GM21529 (cell line): ENCODE data around the gene CYB561D1.

Experiments used
- ATAC-seq: cut with Tn5 transposase; IDR thresholded peaks from one replicate; pipeline ENCODE4 v1.9.1; 2021; ENCODE audit not compliant: unreplicated experiment

CYB561D1 gene

GRCh38 chr1:109499661-109500536 lies 6.0 kb downstream of the CYB561D1 start:
- ATAC-seq = no peak

DNA sequence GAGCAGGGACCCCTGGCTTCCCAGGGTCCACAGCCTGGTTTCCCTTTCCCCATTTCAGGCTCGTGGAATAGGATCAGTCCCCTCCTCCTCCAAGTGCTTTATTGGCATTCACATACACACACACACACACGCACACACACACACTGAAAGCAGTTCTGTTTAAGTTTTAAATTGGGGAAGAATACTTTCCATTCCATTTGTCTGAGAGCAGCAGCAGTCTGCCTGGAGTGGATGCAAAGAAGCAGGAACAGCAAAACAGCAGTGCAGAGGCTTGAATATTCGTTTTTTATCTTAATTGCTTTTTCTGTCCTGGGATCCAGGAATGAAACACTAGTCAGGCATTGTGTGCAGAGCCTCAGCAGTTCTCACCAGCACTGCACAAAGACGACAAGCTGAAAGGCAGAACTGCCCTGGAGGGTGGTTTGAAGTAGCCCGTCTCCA lies 7.1 kb downstream of the CYB561D1 start:
- no peak for ATAC-seq

DNA sequence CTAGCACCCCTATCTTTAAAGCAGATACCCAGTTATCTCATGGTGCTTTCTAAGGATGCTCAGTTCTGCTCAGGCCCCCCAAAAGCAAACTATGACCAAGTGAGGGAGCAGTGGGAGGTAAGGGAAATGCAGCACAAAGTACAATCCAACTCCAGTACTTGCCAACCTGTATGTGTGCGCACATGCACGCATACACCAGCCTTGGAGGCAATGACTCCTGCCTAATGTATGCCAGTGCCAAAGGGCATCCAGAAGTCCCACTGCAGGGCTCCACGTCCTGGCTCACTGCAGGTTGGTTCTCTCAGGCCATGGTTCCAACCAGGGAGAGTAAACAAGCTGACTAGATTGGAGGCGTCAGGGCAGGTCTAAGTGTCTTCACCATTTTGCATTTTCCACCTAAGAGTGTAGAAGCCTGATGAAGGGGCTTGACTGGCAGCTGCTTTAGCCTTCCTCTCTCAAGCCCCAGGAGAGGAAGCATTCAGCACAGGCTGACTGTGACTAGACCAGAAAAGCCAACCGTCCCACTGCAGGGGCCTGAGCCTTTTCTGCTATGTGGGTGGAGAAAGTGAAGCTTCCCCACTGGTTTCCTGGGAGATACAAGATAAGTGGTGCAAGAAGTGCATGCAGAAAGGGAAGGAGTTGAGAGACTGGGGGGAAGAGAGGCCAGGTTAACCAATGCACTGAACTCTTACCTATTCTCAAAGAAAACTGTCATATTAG lies 7.9 kb downstream of the CYB561D1 start:
- no peak for ATAC-seq

DNA sequence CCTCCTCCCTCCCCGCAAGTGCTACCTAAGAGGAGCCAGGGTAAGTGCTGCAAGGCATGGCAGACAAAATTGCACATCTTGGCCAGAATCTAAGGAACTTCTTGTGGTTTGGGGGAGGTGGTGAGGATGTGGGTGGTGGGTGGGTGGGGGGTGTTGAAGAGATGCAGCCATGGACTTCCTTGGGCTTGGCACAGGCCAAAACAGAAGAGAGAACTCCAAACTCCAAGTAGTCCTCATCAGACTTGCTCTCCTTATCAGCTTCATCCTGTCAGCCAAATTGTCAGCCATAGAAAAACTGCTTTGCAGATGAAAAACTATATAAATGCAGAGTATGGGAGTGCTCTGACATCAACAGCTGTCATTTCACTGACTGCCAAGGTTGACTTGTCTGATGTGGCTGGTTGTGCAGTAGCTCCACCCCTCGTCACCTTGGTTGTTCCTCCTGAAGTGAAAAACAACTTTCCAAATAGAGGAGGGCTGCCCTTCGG lies 8.5 kb downstream of the CYB561D1 start:
- ATAC-seq = no peak

GRCh38 chr1:109503935-109504334 lies 10.0 kb downstream of the CYB561D1 start:
- no peak for ATAC-seq

DNA sequence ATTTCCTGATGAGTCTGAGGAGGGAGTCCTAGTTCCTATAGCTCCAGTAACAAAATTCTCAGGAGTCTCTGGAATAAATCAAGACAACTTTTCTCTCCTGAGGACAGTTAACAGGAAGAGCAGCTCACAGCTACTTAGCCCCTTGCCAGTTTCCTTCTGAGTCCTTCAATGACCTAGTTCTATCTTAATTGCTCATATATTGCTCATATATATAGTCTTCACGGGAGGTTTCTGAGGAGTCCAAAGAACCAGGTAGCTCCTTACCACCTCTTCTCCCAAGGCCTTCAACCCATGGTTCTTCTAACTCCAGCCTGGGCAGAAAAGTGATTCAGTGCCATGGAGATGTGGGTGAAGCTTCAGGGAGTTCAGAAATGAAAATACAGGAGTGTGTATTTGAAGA lies 11.1 kb downstream of the CYB561D1 start:
- no peak for ATAC-seq

- ATAC-seq = no peak
Observed at GRCh38 chr1:109508001-109508872, 14.3 kb downstream of the CYB561D1 start.

DNA sequence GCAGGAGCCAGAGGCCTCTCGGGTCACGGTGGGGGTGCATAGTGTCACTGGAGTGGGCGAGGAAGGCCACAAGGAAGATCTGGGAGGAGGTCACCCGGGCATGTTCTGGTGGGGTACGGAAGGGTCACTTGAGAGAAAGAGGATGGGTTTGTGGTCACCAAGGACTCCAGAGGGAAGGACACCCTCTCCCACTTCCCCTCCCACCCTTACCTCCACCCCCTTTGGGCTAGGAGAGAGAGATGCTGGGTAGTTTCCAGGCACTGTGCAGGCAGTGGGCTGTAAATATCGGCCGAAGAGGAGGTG lies 14.9 kb downstream of the CYB561D1 start:
- no peak for ATAC-seq

GRCh38 chr1:109509176-109510134 lies 15.6 kb downstream of the CYB561D1 start, which contains the start of gene AMIGO1:
Gene AMIGO1, minus strand, starts transcription at chr1:109509727. Its CDS starts 815 bp downstream, at chr1:109508912.
- peak; percentile 57 for ATAC-seq

DNA sequence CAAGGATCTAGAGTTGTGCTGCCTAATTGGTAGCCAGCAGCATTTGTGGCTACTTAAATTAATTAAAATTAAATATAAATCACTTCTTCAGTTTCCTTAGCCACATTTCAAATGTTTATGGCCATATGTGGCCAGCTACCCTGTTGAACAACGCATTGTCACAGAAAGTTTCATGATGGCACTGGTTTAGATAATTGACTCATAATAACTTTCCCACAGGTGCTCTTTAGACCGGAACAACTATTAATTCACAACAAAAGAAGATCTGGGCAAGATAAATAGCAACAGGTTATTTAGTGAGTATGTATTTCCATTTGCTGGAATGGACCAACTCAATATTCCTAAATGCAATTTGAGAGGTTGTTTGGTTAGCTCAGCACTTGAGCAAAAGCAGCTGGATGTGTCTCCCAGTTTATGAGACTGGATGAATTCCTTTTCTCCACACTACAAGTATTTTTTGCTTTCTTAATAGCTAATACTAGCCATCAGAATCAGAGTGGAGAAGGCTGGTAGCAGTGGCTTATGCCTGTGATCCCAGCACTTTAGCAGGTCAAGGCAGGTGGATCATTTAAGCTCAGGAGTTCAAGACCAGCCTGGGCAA lies 19.3 kb downstream of the CYB561D1 start:
- ATAC-seq = no peak

DNA sequence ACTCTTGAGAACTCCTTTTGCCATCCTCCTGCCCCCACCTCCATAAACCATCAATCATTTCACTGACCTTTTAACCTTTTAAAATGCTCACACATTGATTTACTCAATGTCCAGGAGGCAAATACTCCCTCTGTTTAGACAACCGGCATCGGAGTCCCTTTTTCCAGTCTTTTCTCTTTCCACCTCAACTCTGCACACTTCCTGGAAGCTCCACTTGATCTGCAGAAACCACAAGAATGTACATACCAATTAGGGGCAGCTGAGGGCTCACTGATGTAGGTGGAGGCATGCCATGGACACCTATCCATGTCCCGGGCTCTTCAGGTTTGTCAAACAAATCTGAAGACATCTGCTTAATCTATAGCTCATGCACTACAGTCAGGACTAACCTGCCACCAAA lies 21.0 kb downstream of the CYB561D1 start:
- no peak for ATAC-seq

GRCh38 chr1:109516872-109517271 lies 23.0 kb downstream of the CYB561D1 start:
- ATAC-seq = no peak

DNA sequence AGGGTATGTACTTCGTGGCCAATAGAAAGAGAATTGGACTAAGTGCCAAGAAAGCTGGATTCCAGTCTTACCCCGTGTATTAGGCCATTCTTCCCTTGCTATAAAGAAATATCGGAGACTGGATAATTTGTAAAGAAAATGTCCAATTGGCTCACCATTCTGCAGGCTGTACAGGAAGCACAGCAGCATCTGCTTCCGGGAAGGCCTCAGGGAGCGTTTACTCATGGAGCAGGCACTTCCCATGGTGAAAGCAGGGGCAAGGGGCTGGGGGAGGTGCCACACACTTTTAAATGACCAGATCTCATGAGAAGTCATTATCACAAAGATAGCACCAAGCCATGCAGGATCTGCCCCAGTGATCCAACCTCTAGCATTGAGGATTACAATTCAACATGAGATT lies 23.4 kb downstream of the CYB561D1 start:
- no peak for ATAC-seq

DNA sequence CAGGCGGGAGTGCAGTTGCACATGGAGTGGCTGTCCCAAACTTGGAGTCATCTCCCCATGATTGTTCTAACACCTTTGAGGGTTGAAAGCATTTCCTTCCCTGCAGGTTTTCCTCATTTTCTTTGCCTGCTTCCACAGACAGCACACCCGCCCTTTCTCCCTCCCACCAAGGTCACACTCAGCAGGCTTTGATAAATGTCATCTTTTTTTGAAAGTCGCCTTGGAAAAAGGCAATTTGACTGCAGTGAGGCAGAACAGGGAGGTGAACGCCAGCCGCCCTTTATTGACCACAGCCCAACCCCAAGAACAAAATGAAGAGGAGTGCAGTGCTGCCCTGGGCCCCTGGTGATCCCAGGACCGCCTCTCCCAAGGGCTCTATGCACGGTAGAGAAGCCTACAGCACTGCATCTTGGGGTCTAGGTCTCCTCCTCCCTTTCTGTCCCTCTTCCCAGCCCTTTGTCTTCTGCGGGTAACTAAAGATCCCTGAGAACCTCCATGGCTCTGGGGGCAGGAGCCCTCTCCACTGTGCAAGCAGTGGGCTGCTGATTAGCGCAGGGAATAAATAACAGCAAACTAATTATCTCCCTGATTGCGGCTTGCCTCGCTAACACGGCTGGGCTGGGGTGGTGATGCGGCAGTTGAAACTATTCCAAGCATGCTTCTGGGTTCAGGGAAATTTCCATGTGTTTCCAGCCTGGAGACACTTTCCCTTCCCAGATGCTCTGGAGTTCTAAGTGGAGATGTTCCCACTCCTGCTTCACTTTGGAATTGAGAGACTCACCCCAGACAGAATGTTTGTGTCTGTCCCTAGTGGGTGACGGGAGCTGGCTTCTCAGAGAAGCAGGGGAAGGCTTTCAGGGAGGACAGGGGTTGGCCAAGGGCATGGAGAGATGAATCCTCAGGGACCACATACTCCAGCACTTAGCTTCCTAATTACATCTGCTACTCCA lies 27.4 kb downstream of the CYB561D1 start:
- ATAC-seq = no peak

GRCh38 chr1:109522026-109522425 lies 28.1 kb downstream of the CYB561D1 start:
- no peak for ATAC-seq

DNA sequence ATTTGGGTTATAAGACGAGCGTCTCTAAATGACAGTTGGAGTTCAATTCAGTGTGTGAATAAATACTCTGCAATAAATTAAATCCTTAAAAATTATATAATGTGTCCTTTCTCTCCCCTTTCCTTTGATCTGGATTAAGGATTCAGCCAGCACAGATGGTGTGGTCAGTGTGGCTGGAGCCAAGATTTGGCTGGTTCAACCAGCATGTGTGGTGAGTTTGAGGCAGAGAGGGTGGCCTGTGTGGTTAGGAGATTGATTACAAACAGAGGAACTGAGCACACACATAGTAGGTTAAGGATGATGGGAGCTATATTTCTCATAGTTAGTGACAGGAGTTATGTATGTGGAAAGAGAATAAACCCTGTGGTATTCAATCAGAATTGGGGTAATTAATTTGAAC lies 29.8 kb downstream of the CYB561D1 start:
- ATAC-seq = no peak

DNA sequence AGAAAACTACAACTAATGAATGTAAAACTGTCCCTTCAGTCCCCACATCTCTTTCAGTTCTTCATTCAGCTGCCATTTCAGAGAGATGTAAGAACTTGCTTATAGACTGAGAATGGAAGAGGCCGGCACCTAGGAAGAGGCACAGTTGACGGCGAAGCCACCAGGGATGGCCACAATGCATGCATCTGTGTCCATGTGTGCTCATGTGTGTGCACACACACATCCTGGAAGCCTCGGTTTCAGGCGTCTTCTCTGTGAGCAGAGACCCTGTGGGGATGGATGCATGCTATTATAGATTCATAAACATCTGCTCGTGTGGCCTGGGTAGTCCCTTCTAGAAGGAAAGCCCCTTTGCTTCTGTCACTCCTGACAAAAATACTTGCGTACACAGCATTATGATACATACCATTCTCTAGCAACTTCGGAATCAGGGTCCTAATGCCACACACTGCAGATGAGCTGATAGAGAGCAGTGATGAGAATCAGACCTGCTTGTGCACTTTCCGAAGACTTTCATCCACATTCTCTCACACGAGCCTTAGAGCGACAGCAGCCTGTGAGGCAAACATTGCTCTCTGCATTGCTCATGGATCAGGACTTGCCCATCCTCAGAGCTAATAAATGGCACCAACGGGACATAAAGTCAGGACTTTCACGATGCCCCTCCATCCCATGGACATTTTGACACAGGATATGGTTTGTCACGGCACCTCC lies 33.4 kb downstream of the CYB561D1 start:
- ATAC-seq = no peak
